ENCODE data around the gene PDE8B.

Gene PDE8B

GRCh38 chr5:77321793-77322394, 111.4 kb downstream of the PDE8B start:
- DNase-seq (ENCODE audit: low spot score): no peak

GRCh38 chr5:77322406-77322805, 111.9 kb downstream of the PDE8B start:
- no peak for DNase-seq (ENCODE audit: low spot score)

- no peak for DNase-seq (ENCODE audit: low spot score)
Measured at GRCh38 chr5:77325921-77326541, 115.6 kb downstream of the PDE8B start.

GRCh38 chr5:77326986-77327734, 116.7 kb downstream of the PDE8B start:
- no peak for DNase-seq (ENCODE audit: low spot score)

GRCh38 chr5:77328930-77329647, 118.6 kb downstream of the PDE8B start:
- no peak for DNase-seq (ENCODE audit: low spot score)

GRCh38 chr5:77329664-77330430, 119.4 kb downstream of the PDE8B start:
- no peak for DNase-seq (ENCODE audit: low spot score)

- DNase-seq (ENCODE audit: low spot score): no peak
Measured at GRCh38 chr5:77333036-77333435, 122.6 kb downstream of the PDE8B start.

GRCh38 chr5:77333451-77334123, 123.1 kb downstream of the PDE8B start:
- DNase-seq (ENCODE audit: low spot score): no peak

GRCh38 chr5:77337246-77337645, 126.8 kb downstream of the PDE8B start:
- DNase-seq (ENCODE audit: low spot score): no peak

GRCh38 chr5:77337686-77338085, 127.2 kb downstream of the PDE8B start:
- no peak for DNase-seq (ENCODE audit: low spot score)

- DNase-seq (ENCODE audit: low spot score): no peak
Measured at GRCh38 chr5:77339337-77339890, 128.9 kb downstream of the PDE8B start.

- no peak for DNase-seq (ENCODE audit: low spot score)
Measured at GRCh38 chr5:77343165-77343564, 132.7 kb downstream of the PDE8B start.

- DNase-seq (ENCODE audit: low spot score): no peak
Measured at GRCh38 chr5:77347435-77348098, 137.1 kb downstream of the PDE8B start.

GRCh38 chr5:77353251-77353650, 142.8 kb downstream of the PDE8B start:
- no peak for DNase-seq (ENCODE audit: low spot score)

- DNase-seq (ENCODE audit: low spot score): no peak
Measured at GRCh38 chr5:77354454-77354853, 144.0 kb downstream of the PDE8B start.

GRCh38 chr5:77355080-77355479, 144.6 kb downstream of the PDE8B start:
- no peak for DNase-seq (ENCODE audit: low spot score)

GRCh38 chr5:77355751-77356150, 145.3 kb downstream of the PDE8B start:
- no peak for DNase-seq (ENCODE audit: low spot score)

GRCh38 chr5:77356740-77357139, 146.3 kb downstream of the PDE8B start:
- DNase-seq (ENCODE audit: low spot score): peak; percentile 15

- peak; percentile 62 for DNase-seq (ENCODE audit: low spot score)
Measured at GRCh38 chr5:77358255-77359205, 148.1 kb downstream of the PDE8B start.

Measured in AG08395 (cell line).